AML-193 (cell line): ENCODE results near the gene ARHGEF17.
"Not testable (repeated sequence)": the region's sequence is repeated elsewhere in the genome, so short reads cannot be mapped to it uniquely, and the experiment has no call there.

Experiments used
- DNase-seq, 2 experiments: peaks; one replicate each; lab custom pipeline; 2025; lab: John Stamatoyannopoulos, UW

Gene ARHGEF17, protein sequence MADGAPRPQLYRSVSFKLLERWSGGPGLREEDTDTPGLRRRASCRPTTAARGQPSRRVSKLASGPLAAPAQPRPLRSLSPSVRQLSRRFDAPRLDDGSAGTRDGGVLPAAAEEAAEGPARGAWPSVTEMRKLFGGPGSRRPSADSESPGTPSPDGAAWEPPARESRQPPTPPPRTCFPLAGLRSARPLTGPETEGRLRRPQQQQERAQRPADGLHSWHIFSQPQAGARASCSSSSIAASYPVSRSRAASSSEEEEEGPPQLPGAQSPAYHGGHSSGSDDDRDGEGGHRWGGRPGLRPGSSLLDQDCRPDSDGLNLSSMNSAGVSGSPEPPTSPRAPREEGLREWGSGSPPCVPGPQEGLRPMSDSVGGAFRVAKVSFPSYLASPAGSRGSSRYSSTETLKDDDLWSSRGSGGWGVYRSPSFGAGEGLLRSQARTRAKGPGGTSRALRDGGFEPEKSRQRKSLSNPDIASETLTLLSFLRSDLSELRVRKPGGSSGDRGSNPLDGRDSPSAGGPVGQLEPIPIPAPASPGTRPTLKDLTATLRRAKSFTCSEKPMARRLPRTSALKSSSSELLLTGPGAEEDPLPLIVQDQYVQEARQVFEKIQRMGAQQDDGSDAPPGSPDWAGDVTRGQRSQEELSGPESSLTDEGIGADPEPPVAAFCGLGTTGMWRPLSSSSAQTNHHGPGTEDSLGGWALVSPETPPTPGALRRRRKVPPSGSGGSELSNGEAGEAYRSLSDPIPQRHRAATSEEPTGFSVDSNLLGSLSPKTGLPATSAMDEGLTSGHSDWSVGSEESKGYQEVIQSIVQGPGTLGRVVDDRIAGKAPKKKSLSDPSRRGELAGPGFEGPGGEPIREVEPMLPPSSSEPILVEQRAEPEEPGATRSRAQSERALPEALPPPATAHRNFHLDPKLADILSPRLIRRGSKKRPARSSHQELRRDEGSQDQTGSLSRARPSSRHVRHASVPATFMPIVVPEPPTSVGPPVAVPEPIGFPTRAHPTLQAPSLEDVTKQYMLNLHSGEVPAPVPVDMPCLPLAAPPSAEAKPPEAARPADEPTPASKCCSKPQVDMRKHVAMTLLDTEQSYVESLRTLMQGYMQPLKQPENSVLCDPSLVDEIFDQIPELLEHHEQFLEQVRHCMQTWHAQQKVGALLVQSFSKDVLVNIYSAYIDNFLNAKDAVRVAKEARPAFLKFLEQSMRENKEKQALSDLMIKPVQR (N-terminal part only)

DNA sequence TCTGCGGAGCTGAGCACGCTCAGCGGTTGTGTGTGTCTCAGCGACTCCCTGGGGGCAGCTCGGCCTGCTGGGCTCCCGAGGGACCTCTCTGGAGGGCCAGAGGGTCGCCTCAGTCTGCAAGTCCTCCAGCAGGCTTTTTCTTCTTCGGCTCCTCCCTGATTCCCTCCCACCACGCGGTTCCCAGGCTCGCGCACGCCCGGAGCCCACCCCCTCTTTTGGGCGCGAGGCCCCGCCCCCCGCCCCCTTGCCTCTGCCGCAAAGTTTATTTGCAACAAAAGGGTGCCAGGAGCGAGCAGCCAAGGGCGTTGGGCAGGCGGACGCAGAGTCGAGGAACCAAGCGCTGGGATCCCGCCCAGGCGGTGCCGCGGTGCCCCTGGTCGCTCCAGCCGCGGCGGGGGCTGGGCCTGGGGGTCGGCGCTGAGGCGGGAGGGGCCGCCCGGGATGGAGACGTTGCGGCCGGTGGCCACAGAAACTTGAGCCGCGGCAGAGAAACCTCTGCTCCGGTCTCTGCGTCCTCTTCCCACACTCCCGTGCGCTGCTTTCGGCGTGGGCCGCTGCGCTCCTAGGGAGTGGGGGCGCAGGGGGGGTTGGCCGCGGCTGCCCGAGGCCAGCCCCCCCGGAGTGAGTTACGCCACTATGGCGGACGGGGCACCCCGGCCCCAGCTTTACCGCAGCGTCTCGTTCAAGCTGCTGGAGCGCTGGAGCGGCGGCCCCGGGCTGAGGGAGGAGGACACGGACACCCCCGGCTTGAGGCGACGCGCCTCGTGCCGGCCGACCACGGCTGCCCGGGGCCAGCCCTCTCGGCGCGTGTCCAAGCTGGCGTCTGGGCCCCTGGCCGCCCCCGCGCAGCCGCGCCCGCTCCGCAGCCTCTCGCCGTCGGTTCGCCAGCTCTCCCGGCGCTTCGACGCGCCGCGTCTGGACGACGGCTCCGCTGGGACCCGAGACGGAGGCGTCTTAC, at the start of gene ARHGEF17:
Gene ARHGEF17, plus strand, starts transcription at position 274 of the 958 bp plus-strand sequence. Its CDS starts 363 bp downstream, at position 637.
- peak; percentile 58 to 60 for DNase-seq

DNA sequence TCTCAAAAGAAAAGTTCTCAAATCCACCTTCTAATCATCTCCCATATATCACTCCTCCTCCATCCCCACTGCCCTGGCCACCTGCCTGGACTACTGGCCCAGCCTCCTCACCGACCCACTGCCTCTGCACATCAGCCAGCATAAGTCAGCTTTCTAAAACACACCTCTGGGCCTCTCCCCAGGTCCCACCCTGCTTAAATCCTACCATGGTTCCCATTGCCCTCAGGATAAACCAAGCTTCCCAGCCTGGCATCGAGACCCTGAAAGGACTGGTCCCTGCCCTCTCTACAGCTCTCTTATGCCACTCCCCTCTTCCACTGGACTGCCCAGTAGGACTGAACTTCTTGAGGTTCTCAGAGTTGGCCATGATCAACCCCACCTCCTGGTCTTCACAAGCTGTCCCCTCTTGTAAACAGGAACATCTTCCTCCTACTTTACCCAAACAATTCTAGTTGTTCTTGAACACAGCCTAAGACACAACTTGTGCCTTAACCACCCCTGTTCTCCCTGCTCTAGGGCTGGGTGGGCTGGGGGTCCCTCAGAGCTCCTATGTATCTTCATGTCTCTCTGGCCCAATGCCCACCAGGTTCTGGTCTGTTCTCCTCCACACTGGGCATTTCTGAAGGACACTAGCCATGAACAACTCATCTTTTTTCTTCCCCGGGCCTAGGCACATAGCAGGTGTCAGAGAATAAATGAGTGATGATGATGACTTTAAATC, 48.5 kb upstream of the ARHGEF17 start:
- DNase-seq: no peak

DNA sequence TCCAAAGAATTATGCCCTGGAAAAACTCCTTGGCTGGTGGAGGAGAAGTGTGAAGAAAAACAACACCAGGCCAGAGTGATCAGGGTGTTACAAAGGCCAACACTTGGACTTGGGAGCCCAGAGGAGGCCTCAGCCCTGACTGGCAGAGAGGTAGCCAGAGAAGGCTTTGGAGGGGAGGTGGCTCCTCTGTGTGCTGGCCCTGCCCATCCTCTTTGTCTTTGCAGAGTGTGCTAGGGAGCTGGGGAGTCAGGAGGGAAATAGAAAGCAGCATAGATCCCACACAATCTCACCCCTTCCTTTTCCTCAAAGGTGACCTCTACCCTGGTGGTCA, 48.0 kb upstream of the ARHGEF17 start:
- DNase-seq: no peak

DNA sequence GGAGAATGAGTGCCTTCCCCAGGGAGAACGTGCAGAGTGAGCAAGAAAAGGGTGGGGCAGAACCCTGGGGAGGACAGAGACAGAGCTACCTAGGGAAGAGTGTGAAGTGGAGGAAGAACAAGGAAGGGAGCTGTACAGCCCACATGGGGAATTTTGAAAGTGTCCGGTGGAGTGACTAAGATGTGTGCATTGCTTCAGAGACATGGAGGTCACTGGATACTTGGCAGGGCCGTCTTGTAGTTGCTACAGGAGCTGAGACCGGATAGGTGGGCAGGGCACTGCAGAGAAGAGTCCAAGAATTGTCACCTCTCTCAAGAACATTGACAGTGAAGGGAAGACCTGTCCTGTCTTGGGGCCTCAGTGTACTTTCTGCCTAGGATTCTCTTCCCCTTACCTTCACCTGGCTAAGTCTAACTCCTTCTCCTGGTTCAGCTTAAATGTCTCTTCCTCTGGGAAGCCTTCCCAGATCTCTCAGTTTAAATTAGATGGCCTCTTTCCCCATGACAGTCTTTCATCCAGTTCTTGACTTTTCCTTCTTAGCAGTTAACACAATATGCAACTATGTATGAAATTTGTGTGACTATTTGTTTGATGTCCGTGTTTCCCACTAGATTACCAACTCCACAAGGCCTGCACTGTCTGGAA, 45.1 kb upstream of the ARHGEF17 start:
- no peak for DNase-seq

DNA sequence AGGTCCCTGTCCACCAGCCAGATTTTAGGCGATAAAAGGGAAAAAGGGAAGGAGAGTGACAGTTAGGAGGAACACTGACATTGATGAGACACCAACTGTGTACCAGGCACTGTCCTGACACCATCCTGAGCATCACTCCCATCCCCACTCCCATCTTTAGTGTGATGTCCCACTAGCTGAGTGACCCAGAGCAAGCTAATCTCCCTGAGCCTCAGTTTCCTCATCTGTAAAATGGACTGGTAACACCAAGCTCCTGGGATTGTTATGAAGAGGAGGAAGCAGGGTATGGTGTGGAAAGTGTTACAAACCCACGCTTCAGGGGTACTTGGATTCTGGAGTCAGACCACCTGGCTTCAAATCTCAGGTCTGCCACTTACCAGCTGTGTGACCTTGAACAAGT, 44.4 kb upstream of the ARHGEF17 start:
- DNase-seq: no peak

DNA sequence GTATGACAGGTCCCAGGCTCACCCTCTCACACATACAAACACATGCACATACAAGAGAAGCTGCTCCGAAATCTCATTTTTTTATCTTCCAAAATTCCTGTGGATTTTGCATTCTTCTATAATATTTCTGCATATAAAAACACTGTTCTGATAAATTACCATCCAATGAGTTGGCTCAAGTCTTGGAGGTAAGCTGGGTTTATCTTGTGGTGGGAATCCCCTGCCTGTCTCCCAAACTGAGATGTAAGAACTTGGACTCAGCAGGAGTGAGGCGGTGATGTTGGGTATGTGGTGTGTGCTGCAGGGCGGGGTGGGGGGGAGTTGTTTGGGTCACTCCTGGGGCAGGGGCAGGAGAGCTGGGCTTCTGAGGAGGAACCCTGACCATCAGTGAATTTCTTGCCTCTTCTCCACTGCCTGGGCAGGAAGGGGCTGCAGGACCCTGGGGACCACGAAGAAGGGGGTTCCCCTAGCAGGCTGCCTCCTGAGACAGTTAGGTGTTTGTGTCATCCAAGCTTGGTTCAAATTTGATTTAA, 42.7 kb upstream of the ARHGEF17 start:
- no peak for DNase-seq

DNA sequence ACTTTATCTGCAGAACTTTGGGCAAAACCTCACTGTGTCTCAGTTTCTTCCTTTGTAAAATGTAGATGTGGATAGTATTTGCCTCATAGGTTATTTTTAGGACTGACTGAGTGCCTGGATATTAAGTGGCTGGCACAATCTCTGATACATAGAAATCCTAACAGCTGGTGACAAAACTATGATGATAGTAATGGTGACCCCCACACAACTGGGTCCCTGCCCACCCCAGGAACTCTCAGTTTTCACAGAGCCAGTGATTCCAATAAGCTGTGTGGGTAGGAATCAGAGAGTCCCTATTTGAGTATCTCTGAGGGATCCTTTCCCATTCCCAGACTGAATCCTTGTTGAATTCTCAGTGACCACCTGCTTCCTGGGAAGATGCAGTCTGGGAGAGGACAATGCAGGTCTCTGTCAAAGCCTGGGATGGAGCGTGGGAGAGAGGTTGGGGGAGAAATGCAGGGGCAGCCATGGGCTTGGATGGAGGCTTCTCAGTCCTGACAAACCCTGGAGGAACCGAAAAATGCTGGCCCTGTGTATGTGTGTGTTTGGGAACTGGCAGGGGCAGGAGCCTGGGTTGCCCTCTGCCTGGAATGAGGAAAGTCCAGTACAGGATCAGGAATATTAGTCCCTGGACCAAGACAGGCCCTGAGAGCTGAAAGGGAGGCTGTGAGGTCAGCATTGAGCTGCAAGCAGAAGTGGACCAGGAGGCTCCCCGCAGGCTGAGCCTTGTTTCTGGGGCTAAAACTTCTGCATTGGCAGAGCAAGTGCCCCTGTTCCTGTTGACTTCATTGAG, 42.0 kb upstream of the ARHGEF17 start:
- DNase-seq: no peak

DNA sequence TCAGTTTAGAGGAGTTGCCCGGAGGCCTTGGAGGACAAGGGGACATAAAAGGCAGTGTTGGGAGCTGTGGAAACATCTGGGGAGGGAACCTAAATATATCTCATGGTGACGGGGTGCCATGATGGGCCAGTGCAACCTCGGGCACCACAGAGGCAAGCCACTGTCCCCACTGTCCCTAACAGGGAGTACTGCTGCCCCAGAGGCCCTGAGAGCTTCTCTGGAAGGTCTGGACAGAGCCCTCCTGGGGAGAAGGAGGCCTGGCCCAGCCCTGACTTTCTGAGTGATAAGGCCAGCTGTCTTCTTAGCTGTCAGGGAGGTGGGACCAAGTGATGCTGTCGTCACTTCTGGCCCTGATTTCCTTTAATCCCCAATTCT, 41.4 kb upstream of the ARHGEF17 start:
- DNase-seq: no peak

DNA sequence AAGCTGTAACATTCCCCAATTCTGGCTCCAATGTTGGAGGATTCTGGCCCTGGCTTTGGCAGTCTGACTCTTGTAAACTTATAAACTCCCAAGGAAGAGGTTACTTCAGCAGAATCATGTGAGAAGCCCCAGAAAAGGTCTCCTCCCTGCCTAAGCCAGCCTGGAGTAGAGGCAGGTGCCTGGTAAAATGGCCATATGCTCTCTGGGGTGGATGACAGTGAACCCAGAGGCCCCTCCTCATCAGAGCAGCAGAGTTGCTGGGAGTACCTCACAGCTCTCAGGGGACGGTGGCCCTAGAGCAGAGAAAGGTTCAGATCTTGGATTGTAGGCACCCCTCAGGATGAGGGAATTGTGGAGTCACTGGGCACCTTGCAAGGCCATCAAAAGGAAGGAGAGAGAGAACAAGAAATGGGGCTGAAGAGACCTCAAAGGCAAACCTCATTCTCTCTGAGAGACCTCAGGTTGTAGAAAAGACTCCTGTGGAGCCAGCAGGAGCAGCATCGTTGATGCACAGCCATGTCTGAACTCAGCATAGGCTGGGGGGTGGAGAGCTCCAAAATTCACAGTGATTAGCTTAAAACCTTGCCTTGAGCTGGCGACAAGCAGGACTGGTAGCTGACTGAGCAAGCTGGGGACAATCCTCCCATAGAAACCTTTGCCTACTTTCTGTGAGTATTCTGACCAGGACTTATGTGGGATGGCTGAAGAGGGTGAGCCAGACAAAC, 40.8 kb upstream of the ARHGEF17 start:
- DNase-seq: no peak

DNA sequence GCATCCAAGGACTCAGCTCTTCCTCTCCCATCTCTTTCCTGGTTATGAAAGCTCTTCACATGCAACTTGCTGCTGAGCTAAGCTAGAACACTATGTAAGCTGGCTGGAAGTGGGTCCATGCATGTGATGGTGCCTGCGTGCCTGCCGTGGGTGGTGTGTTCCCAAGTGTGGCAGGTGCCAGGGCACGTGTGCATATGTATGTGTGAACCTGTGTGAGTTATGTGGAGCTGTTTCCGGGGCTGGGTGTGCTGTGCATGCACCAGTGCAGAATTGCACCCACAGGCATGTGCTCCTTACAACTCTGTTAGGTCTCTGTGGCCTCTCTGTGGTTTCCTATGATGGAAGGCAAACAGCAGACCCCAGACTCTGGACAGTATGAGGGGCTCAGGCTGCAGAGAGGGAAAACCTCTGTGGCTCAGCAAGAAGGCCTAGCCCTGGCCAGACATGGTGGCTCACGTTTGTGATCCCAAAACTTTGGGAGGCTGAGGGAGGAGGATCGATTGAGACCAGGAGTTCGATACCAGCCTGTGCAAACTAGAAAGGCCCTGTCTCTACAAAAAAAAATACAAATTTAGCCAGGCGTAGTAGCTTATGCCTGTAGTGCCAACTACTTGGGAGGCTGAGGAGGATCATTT, 40.1 kb upstream of the ARHGEF17 start:
- DNase-seq: no peak

DNA sequence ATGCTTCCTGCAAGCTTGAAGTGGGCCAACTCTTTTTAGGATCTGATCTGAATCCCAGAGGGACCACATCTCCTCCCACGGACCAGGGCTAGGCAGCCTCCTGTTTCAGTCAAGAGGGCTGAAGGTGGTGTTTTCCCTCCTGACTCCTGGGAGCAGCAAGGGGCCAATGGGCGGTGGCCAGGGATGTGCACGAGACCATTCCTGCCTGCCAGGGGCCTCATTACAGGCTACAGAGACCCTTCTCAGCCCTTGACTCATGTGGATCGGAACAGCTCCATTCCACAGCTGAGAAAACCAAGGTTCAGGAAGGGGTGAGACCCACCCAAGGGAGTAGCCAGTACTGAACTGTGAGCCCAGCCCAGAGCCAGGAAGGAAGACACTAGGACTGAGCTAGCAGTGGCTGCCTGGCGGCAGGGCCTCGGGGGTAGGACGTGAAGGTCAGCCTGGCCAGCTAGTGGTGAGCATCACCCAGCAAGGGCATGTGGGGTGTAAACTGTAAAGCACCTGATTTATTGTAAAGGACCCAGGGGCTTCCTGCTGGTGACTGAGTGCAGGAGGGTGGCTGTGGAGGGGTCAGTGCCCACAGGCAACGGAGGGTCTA, 39.3 kb upstream of the ARHGEF17 start:
- no peak for DNase-seq

DNA sequence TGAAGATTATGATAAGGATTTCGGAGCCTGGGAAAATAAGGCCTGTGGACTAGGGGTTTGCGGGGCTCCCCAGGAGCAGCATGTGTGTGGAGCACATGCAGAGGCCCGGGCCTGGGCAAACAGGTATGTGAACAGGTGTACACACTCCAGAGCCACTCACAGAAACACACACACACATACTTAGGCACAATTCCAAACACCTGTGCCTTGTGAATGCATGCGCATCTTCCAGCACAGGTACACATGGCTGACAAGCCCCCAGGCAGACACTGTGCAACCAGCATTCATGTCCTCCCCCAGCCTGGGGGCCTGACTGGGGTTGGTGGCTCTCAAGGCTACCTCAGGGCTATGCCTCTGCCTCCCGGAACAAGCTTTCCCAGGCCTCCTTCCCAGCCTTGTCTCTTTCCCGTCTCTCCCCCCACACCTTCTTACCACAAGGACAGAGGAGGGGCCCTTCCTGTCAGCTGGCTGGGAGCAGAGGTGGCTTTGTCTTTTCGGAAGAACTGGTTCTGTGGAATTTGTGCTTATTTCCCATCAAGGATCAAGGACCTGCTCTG, 38.5 kb upstream of the ARHGEF17 start:
- no peak for DNase-seq

DNA sequence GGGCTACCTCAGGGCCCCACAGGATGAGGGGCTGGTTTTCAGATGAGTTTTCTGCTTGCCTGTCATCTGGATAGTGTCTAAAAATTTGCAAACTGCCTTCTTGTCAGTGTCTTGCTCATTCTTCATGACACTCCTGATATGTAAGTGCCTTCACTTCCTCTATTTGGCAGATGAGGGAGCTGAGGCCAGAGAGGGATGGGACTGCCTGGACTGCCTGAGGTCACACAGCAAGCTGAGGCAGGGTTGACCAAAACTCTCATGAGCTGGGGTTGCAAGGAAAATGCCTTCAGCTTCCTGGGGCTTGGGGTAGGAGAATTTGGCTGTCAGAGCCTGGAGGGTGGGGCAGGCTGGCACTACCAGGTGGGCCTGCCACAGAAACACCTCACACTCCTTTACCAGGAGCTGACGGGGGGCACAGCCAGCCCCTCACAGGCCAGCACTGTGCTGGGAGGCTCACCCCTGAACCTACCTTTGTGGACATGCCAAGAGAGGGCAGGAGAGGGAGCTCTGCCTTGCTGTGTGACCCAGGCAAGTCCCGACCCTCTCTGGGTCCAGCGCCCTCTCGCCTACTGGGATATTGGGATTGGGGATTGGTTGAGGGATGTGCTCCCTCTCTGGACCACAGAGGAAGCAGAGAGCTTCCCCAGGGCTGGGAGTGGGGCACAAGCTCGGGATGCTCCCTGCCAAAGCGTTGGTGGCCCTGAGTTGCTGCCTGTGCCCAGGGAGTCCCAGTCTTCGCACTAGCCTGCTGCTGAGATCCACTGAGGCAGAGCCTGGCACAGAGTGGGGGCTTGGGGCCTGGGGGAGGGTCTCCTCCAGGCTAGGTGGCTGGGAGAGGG, 37.8 kb upstream of the ARHGEF17 start:
- DNase-seq: peak; percentile 19

DNA sequence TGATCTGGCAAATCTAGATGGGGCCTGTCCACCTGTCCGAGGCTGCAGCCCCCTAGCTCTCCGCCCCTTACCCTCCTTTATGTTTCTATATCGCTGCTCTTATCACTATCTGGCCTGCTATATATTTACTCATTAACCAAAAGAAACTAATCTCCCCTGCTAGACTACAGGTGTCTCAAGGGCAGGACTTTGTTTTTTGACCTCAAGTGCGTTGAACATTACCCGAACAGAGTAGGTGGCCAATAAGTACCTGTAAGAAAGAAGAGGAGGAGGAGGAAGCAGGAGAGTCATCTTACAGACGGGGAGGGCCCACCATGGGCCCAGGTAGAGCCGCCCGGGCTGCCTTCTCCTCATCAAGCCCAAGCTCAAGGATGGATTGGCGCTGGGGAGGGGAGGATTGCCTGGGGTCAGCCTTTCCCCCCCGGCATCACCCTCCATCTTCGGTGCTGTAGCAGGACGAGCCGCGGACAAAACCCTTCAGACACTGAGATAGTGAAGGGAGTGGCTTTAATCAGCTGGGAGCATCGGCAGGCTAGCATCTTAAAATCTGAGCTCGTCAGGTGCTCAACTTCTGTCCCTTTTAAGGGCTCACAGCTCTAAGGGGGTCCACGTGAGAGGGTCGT, 37.1 kb upstream of the ARHGEF17 start:
- DNase-seq: no peak

DNA sequence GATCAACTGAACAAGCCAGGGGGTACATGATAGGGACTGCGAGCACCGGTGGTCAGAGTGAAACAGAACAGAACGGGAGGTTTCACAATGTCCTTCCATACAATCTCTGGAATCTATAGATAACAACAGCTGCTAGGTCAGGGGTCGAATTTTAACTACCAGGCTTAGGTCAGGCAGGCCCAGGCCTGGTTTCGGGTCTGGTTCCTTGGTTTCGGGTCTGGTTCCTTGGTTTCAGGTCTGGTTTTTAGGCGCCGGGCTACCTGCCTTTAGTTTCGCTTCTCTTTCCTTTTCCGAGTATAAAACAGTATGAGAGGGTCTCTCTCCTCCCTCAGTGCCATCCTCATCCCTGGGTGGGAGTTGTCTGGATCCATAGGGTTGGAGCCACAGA, 36.6 kb upstream of the ARHGEF17 start:
- DNase-seq: not testable (repeated sequence)
